ENCODE measurements around the gene CC2D1A.
"Not testable (repeated sequence)": the region's sequence is repeated elsewhere in the genome, so short reads cannot be mapped to it uniquely, and the experiment has no call there.

The CC2D1A gene

GRCh38 chr19:13909430-13909829, 3.4 kb downstream of the CC2D1A start:
- DNase-seq, result no peak

- no peak for DNase-seq
These were observed 7.4 kb downstream of the CC2D1A start for GRCh38 chr19:13913352-13913751.

- no peak for DNase-seq
These were observed 8.8 kb downstream of the CC2D1A start for GRCh38 chr19:13914777-13915176.

GRCh38 chr19:13917888-13918406, 11.9 kb downstream of the CC2D1A start:
- DNase-seq, result no peak

GRCh38 chr19:13918726-13919411, 12.9 kb downstream of the CC2D1A start:
- DNase-seq, result no peak

GRCh38 chr19:13920524-13920923, 14.5 kb downstream of the CC2D1A start:
- no peak for DNase-seq

- DNase-seq, result no peak
These were observed 15.1 kb downstream of the CC2D1A start for GRCh38 chr19:13920940-13921747.

- not testable (repeated sequence) for DNase-seq
These were observed 16.1 kb downstream of the CC2D1A start for GRCh38 chr19:13922118-13922517.

GRCh38 chr19:13923194-13923987, 17.4 kb downstream of the CC2D1A start:
- DNase-seq, result no peak

GRCh38 chr19:13926010-13926409, 20.0 kb downstream of the CC2D1A start:
- DNase-seq, result no peak

- no peak for DNase-seq
These were observed 20.7 kb downstream of the CC2D1A start for GRCh38 chr19:13926715-13927114.

- DNase-seq, result no peak
These were observed 23.3 kb downstream of the CC2D1A start for GRCh38 chr19:13929340-13929739.

- no peak for DNase-seq
These were observed 24.0 kb downstream of the CC2D1A start for GRCh38 chr19:13929956-13930355.

- no peak for DNase-seq
These were observed 24.4 kb downstream of the CC2D1A start for GRCh38 chr19:13930402-13930801.

GRCh38 chr19:13931391-13932148, 25.6 kb downstream of the CC2D1A start:
- no peak for DNase-seq

GRCh38 chr19:13932149-13932637, 26.2 kb downstream of the CC2D1A start:
- DNase-seq, result no peak

GRCh38 chr19:13932911-13933393, 27.0 kb downstream of the CC2D1A start:
- DNase-seq, result no peak

- DNase-seq, result no peak
These were observed 28.7 kb downstream of the CC2D1A start for GRCh38 chr19:13934785-13935109.

GRCh38 chr19:13935765-13936510, 29.9 kb downstream of the CC2D1A start:
- no peak for DNase-seq

GRCh38 chr19:13937479-13938300, 31.7 kb downstream of the CC2D1A start:
- DNase-seq, result no peak

Data from islet precursor cell (in vitro differentiated cells).